Activated CD4-positive, alpha-beta memory T cell treated with anti-CD3 and anti-CD28 coated beads for 36 hours (primary cell): ENCODE results near the gene RHBG. TPM values are rescaled to one million over a fixed set of nuclear protein-coding genes. Genes with fewer than 3 reads are reported as not detected.

Source experiments
- CTCF ChIA-PET: fragments of 350-600 bp; sonication (Branson Sonifier 250); formaldehyde crosslinking; loops from one replicate; lab custom pipeline; 2021; ENCODE audit warnings: antibody characterized with exemption, inconsistent platforms; lab: Charles Lee
- POLR2A ChIA-PET: fragments of 350-600 bp; sonication (Branson Sonifier 250); formaldehyde crosslinking; loops from one replicate; lab custom pipeline; 2021; ENCODE audit warnings: antibody characterized with exemption; lab: Charles Lee
- DNase-seq: peaks from one replicate; pipeline ENCODE4 v3.0.0-alpha.2; 2020
- H3K27ac Mint-ChIP-seq: one replicate; pipeline ENCODE4 v1.8.0; 2021; ENCODE audit warnings: mixed read lengths
- H3K27me3 Mint-ChIP-seq: one replicate; pipeline ENCODE4 v1.8.0; 2021; ENCODE audit warnings: mixed read lengths
- H3K36me3 Mint-ChIP-seq: one replicate; pipeline ENCODE4 v1.8.0; 2021; ENCODE audit warnings: mixed read lengths
- H3K4me1 Mint-ChIP-seq: one replicate; pipeline ENCODE4 v1.8.0; 2021; ENCODE audit warnings: low read depth, mixed read lengths
- H3K4me3 Mint-ChIP-seq: one replicate; pipeline ENCODE4 v1.8.0; 2021; ENCODE audit warnings: mild to moderate bottlenecking, mixed read lengths
- H3K9me3 Mint-ChIP-seq: one replicate; pipeline ENCODE4 v1.8.0; 2021; ENCODE audit warnings: mixed read lengths
- intact Hi-C: fragments of 100-400 bp; cut with micrococcal nuclease; formaldehyde crosslinking; loops from one replicate; pipeline ENCODE4 v1.15.1; 2023
- total RNA-seq, 2 experiments: library from RNA; stranded (reverse); gene quantifications; one replicate each; pipeline ENCODE4 v1.2.3, GENCODE V29; 2021

Gene RHBG
- total RNA-seq, 2 experiments from 2014 or later = not detected

DNA sequence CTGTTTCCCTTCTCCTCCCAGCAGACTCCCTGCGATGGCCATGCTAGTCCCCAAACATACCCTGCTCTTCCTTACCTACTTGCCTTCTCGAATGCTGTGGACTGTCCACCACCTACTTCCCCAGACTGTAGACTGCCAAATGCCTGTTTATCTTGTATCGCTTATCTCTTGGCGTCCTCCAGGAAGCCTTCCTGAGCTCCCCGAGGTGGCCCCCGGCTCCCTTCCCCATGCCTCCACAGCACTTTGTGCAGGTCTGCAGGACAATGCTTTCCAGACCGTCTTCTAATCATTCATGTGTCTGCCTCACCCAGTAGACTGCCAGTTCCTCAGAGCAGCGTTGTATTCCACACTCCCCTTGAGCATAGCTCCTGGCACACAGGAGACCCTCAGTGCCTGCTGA is 41.7 kb downstream of the RHBG start:
- Mint-ChIP-seq H3K4me1 (no peaks in the 10 kb centered on the region), H3K9me3 (no peaks in the 10 kb centered on the region), H3K27ac (no peak overlapping the region), H3K27me3 (peaks cover 26% of the 10 kb centered on the region), H3K4me3 (no peak overlapping the region), H3K36me3 (no peaks in the 10 kb centered on the region)
- ChIA-PET POLR2A (no interaction called here), CTCF (interaction anchor here (1.5 to 2.0 kb wide), 2 partner anchors 25 to 35 kb away, joined by 6 to 8 read pairs; no protein-coding TSS in a partner anchor)
- intact Hi-C loops = no loop called here
- no peak for DNase-seq

DNA sequence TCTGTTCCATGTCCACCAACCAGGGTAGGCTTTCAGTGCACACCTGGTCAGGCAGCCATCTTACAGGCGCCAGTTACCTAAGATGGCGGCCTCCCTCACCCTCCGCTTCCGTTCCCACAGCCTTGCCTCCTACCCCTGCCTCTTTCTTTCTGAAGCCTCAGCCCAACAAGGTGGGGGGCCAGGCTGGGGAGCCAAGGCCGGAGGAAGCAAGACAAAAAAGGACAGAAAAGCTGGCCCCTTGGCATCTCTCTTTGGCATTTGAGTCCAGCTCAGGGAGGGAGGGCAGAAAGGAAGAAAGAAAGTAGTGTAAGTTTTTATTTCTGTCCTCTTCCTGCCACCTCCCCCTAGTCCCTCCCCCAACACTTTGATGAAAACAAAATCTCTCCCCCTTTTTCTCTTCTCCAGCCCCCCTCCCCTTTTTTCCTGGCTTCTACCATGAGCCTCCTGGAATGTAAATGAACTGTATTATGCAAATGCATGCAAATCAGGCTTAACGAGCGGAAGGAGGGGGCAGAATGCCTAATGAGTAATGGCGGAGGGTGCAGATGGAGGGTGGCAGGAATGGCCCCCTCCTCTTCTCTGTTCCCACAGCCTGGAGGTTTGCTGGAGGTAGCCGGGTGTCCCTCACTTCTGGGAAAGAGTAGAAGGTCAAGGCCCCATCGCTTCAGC is 43.8 kb downstream of the RHBG start:
- H3K4me3 Mint-ChIP-seq = no peak overlapping the region
- no peak overlapping the region for H3K27ac Mint-ChIP-seq
- H3K9me3 Mint-ChIP-seq = no peaks in the 10 kb centered on the region
- DNase-seq = no peak
- CTCF ChIA-PET = interaction anchor here (1.0 kb wide), 1 partner anchor 33 kb away, joined by 4 read pairs; no protein-coding TSS in a partner anchor
- H3K4me1 Mint-ChIP-seq = no peaks in the 10 kb centered on the region
- H3K27me3 Mint-ChIP-seq = peaks cover 18% of the 10 kb centered on the region
- intact Hi-C loops = no loop called here
- POLR2A ChIA-PET = no interaction called here
- no peaks in the 10 kb centered on the region for H3K36me3 Mint-ChIP-seq

DNA sequence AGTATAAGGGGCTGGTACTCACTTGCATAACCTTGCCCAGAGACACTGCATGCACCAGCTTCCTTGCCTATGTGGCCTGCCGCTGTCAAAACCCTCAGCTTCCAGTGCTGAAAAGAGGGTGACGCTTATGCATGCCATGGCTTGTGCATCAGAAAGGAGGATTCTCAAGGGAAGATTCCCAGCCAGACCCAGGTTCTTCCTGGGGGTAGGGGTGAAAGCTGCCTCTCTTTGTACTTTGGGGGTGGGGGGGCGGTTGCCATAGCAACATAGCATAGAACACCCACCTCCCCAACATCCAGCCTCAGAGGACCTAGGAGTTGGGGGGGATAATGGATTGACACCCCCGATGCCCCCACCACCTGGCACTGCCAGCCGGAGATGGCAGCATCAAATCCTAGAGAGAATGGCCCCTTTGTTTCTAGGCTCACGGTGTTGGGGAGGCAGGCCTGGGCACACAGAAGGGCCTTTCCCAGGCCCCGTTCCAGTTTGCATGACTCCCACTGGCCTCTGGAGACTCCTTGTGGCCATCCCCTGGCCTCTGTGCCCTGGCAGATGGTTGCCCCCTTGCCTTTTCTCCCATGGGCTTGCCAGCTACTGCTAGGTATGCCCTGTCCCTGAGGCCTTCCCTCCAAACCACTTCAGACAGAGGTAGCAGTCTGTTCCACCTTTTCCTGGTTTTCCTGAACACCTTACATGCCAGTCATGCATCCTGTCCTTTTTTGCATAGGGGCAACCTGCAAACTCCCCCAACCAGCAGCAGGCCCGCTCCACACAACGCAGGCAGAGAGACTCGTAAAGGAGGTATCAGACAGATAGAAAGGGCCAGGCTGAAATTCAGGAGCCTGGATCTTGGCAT is 44.6 kb downstream of the RHBG start:
- H3K27me3 Mint-ChIP-seq = peaks cover 18% of the 10 kb centered on the region
- no peak overlapping the region for H3K27ac Mint-ChIP-seq
- no peaks in the 10 kb centered on the region for H3K36me3 Mint-ChIP-seq
- H3K4me3 Mint-ChIP-seq = no peak overlapping the region
- ChIA-PET POLR2A (no interaction called here), CTCF (interaction anchor here (1.0 to 7.4 kb wide), 3 partner anchors 28 to 33 kb away, joined by 4 to 71 read pairs (median 18); no protein-coding TSS in a partner anchor)
- no peaks in the 10 kb centered on the region for H3K4me1 Mint-ChIP-seq
- intact Hi-C loops = no loop called here
- DNase-seq = no peak
- H3K9me3 Mint-ChIP-seq = no peaks in the 10 kb centered on the region

DNA sequence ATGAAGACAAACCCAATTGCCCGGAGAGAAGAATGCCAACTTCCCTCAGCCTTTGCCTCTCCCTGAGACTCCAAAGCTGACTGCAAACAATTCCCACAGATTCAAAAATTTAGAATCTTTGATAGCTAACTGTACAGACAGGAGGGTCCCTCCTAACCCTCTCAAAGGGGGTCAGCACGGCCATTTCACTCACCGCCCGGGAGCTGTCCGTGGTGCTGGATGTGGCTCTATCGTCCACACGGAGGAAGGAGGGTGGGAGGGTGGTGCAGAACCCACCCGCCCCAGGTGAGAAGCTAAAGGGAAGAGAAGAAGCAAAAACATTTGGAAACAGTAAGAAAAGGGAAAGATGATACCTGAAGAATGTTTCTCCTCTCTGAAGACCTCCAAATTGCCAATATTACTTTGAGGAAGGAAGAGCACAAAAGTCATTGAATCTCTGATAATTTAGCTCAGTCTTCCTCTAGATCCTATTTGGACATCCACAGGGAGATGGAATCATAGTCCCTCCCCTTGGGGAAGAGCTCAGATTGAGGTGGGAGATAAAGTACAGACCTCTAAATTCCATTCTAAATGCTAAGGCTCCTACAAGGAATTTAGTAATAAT is 45.6 kb downstream of the RHBG start:
- Mint-ChIP-seq H3K27me3 (peaks cover 21% of the 10 kb centered on the region), H3K9me3 (no peaks in the 10 kb centered on the region), H3K4me3 (no peak overlapping the region), H3K36me3 (no peaks in the 10 kb centered on the region), H3K4me1 (peaks cover under 1% of the 10 kb centered on the region), H3K27ac (no peak overlapping the region)
- DNase-seq = peak; percentile 38
- POLR2A ChIA-PET = no interaction called here
- CTCF ChIA-PET = interaction anchor here (2.7 to 7.4 kb wide), 2 partner anchors 29 to 31 kb away, joined by 18 to 71 read pairs; no protein-coding TSS in a partner anchor
- intact Hi-C loops = no loop called here

DNA sequence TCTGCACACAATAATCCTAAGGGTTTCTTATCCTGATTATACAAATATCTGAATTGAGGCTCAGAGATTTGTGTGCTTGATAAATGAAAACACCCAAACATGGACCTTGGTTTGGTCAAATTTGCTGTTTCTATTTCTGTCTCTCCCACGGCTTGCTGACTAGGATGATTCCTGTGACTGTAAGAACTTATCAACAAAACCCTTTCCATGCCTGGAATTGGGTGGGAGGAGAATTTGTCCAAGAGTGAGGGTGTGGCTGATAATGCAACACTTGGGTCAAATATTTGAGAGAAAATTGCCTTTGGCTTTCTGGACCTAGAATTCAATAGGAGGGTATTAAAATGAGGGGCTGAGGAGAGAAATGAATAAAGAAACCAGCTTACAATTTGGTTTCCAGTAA is 48.0 kb downstream of the RHBG start:
- POLR2A ChIA-PET = no interaction called here
- Mint-ChIP-seq H3K9me3 (no peaks in the 10 kb centered on the region), H3K36me3 (no peaks in the 10 kb centered on the region), H3K27ac (no peak overlapping the region), H3K4me3 (no peak overlapping the region), H3K4me1 (peaks cover 20% of the 10 kb centered on the region), H3K27me3 (peaks cover 26% of the 10 kb centered on the region)
- no peak for DNase-seq
- intact Hi-C loops = no loop called here
- CTCF ChIA-PET = interaction anchor here (4.2 to 7.4 kb wide), 2 partner anchors 29 to 31 kb away, joined by 24 to 71 read pairs; no protein-coding TSS in a partner anchor

DNA sequence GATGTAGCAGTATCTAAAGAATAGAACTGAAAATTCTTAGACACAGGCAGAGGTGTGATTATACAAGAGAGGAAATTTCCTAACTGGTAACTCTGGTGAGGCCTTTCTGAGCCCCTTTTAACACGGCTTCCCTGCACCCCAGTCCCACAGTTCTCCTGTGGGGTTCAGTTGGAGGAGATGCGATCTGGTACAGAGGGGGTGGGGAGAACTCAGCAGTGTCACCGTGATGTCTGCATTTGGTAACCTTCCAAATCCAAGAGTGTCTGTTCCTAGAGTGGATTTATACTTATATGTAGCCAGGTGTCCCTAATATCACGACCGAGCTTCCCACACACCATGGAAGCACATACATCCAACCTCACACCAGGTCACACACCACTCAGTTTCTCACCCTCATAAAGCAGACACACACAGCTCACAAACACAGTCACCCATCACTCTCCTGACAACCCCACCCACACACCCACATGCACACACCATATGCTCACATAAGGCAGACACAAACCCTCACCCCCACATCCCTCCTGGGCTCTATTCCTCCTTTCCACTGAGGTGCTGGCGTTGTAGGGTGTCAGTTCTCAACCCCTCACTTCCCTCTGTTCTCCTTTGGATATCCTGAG is 48.5 kb downstream of the RHBG start:
- H3K4me3 Mint-ChIP-seq = no peak overlapping the region
- POLR2A ChIA-PET = no interaction called here
- H3K9me3 Mint-ChIP-seq = no peaks in the 10 kb centered on the region
- intact Hi-C loops = no loop called here
- no peak overlapping the region for H3K27ac Mint-ChIP-seq
- CTCF ChIA-PET = interaction anchor here (4.2 to 7.4 kb wide), 2 partner anchors 29 to 31 kb away, joined by 24 to 71 read pairs; no protein-coding TSS in a partner anchor
- H3K4me1 Mint-ChIP-seq = peaks cover 21% of the 10 kb centered on the region
- H3K27me3 Mint-ChIP-seq = peaks cover 30% of the 10 kb centered on the region
- H3K36me3 Mint-ChIP-seq = no peaks in the 10 kb centered on the region
- no peak for DNase-seq

DNA sequence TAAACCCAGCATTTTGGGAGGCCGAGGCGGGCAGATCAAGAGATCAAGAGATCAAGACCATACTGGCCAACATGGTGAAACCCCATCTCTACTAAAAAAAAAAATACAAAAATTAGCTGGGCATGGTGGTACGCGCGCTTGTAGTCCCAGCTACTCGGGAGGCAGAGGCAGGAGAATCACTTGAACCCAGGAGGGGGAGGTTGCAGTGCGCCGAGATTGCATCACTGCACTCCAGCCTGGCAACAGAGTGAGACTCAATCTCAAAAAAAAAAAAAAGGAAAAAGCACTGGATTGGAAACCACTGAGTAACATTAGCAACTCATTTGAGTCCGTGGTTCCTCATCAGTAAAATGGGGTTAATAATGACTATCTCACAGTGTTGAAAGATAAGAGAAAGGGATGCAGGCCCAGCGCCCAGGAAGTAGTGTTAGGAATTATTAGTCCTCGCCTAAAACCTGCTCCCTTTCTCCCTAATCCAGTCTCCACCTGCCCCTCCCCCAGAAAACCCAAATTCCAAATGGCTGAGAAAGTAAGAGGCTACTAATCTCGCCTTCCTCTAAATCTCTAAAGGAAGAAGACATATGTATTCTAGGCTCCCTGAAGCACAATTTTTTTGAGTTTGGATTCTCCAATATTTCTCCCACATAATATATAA is 49.5 kb downstream of the RHBG start:
- POLR2A ChIA-PET = no interaction called here
- H3K27me3 Mint-ChIP-seq = peaks cover 40% of the 10 kb centered on the region
- H3K4me3 Mint-ChIP-seq = no peak overlapping the region
- CTCF ChIA-PET = interaction anchor here (1.3 to 7.4 kb wide), 5 partner anchors 12 to 242 kb away, joined by 4 to 71 read pairs (median 4); no protein-coding TSS in a partner anchor
- H3K4me1 Mint-ChIP-seq = peaks cover 21% of the 10 kb centered on the region
- intact Hi-C loops = no loop called here
- H3K9me3 Mint-ChIP-seq = no peaks in the 10 kb centered on the region
- H3K36me3 Mint-ChIP-seq = no peaks in the 10 kb centered on the region
- no peak overlapping the region for H3K27ac Mint-ChIP-seq
- no peak for DNase-seq

DNA sequence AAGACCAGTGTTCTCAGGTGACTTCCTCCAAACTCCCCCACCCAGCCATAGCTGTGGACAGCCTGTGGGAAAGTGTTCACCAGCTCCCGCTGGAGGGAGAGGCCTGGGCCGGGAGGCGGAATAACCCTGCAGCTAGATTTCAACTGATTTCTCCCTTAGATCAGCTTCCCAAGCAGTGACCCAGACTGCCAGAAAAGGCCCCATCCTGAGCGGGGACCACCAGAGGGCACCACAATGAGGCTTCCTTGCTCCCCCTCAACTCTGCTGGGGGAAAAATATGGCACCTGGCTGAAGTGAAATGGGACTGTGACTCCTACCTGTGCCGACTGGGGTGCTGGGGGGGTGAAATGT is 50.8 kb downstream of the RHBG start:
- Mint-ChIP-seq H3K9me3 (no peaks in the 10 kb centered on the region), H3K36me3 (no peaks in the 10 kb centered on the region), H3K4me3 (peak overlapping the region; percentile 73), H3K27ac (no peak overlapping the region), H3K4me1 (peaks cover 21% of the 10 kb centered on the region), H3K27me3 (peaks cover 43% of the 10 kb centered on the region)
- CTCF ChIA-PET = interaction anchor here (1.0 to 7.4 kb wide), 9 partner anchors 11 to 241 kb away, joined by 3 to 71 read pairs (median 4); no protein-coding TSS in a partner anchor
- peak; percentile 38 for DNase-seq
- POLR2A ChIA-PET = interaction anchor here (0.8 to 1.0 kb wide), 2 partner anchors 16 to 35 kb away, joined by 3 read pairs; no protein-coding TSS in a partner anchor
- intact Hi-C loops = loop anchor here (2.0 kb wide), 1 partner anchor 19 kb away; no protein-coding TSS in a partner anchor

DNA sequence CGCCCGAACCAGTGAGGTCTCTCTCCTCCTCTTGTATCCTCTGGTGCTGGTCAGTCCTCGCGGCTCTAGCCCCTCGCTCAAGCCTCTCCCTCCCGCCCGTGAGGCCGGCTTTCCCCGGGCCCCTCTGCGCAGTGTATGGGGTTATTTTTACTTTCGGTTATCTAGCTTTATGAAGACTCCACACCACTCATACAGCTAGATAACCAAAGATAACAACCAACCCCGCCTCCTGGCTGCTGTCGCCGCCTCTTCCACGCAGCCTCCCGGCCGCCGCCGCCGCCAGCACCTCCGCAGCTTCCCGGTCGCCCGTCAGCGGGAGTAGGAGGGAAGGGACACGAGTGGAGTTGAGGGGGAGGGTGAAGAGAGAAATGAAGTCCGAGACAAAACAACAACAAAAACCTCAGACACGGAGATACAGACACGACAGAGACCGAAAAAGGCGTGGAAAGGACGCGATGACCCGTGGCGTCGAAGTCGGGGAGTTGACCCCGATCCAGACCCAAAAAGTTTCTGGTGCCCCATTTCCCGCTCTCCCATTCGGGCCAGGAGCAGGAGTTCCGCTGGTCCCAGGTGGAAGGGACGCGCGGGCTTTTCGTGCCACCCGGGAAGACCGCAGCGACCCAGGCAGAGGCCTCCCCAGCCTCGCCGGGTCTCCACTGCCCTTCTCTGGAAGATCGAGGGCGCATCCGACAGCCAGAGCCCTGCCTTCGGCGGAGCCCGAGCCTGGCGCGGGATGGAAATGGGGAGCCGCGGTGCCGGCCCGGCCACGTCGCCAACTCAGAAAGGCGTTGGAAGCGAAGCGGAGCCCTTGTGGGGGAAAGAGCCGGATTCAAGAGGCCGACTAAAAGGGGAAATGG is 51.4 kb downstream of the RHBG start:
- Mint-ChIP-seq H3K36me3 (no peaks in the 10 kb centered on the region), H3K27ac (no peak overlapping the region), H3K4me3 (peak overlapping the region; percentile 73), H3K27me3 (peaks cover 45% of the 10 kb centered on the region), H3K9me3 (no peaks in the 10 kb centered on the region), H3K4me1 (peaks cover 21% of the 10 kb centered on the region)
- DNase-seq = peak; percentile 52
- intact Hi-C loops = loop anchor here (2.0 kb wide), 1 partner anchor 18 kb away; no protein-coding TSS in a partner anchor
- ChIA-PET POLR2A (interaction anchor here (0.8 kb wide), 1 partner anchor 35 kb away, joined by 3 read pairs; no protein-coding TSS in a partner anchor), CTCF (interaction anchor here (0.6 to 7.4 kb wide), 8 partner anchors 11 to 235 kb away, joined by 3 to 71 read pairs (median 4); no protein-coding TSS in a partner anchor)
